Measurements from ENCODE around the gene LEPR.

DNA sequence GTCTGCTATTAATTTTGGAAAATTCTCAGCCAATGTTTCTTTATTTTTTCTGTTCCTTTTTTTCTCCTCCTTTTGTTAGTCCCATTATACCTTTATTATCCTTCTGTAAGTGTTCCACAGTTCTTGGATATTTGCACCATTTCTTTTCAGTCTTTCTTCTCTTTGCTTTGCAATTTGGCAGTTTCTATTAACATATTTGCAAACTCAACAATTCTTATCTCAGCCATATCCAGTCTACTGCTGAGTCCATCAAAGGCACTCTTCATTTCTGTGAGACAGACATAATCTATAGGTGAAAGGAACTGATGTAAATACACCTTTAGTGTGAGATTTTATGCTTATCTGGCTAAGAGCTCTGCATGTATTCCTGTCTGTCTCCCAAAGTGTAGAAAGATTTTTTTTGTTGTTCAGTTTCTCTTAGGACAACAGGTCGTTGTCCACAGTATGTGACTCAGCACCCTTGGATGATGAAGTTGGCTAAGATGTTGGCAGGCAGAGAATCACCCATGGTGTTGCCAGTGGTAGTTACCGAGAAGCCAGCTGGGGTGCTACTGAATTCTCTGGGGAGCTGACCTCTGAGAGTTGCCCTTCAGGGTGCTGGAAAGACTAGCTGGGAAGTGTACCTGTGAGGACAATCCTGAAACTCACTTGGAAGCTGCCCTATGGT is 38.4 kb downstream of the LEPR start:
- TF ChIP-seq, protein P1, sequence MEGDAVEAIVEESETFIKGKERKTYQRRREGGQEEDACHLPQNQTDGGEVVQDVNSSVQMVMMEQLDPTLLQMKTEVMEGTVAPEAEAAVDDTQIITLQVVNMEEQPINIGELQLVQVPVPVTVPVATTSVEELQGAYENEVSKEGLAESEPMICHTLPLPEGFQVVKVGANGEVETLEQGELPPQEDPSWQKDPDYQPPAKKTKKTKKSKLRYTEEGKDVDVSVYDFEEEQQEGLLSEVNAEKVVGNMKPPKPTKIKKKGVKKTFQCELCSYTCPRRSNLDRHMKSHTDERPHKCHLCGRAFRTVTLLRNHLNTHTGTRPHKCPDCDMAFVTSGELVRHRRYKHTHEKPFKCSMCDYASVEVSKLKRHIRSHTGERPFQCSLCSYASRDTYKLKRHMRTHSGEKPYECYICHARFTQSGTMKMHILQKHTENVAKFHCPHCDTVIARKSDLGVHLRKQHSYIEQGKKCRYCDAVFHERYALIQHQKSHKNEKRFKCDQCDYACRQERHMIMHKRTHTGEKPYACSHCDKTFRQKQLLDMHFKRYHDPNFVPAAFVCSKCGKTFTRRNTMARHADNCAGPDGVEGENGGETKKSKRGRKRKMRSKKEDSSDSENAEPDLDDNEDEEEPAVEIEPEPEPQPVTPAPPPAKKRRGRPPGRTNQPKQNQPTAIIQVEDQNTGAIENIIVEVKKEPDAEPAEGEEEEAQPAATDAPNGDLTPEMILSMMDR (IDR thresholded peaks at IDR 0.05; ENCODE audit: insufficient read depth, low read depth, low read length) = no peak
- no peak for TF ChIP-seq EZH2 (IDR thresholded peaks at IDR 0.05; ENCODE audit: insufficient read depth, low read length)

Data from astrocyte (in vitro differentiated cells and primary cell).